Natural killer cell (primary cell): ENCODE data around the gene CBX5. TPM values are rescaled to one million over a fixed set of nuclear protein-coding genes. Genes with fewer than 3 reads are reported as not detected.
A peak's percentile ranks its signal among the peaks of the same experiment; 100 is the strongest.
"Not testable (repeated sequence)": the region's sequence is repeated elsewhere in the genome, so short reads cannot be mapped to it uniquely, and the experiment has no call there.

ENCODE experiments used
- ATAC-seq, 3 donors: fragments of 150-1000 bp in 2 of 3; fragments of 200-7000 bp in 1 of 3; cut with Tn5 transposase; 1 replicate in 1 of 3; 2 replicates in 2 of 3; pipeline ENCODE4 v1.10.0; 2021; ENCODE audit warnings: mild to moderate bottlenecking in 2 of 3, moderate library complexity in 2 of 3
- DNase-seq, 2 donors: peaks; one replicate each; pipeline versions ENCODE4 v3.0.0 to v3.0.0-alpha.2; 2013 to 2021; ENCODE audit warnings: mixed read lengths in 1 of 2
- H3K27ac ChIP-seq: one replicate; pipeline ENCODE4 v1.5.1; 2013; ENCODE audit warnings: mild to moderate bottlenecking, low read length
- H3K27me3 ChIP-seq: one replicate; pipeline ENCODE4 v1.6.1; 2013; ENCODE audit warnings: low read length; ENCODE audit not compliant: control insufficient read depth, insufficient read depth
- H3K36me3 ChIP-seq: one replicate; pipeline ENCODE4 v1.6.1; 2013; ENCODE audit warnings: low read length; ENCODE audit not compliant: control insufficient read depth, insufficient read depth
- H3K4me1 ChIP-seq: one replicate; pipeline ENCODE4 v1.6.1; 2013; ENCODE audit warnings: low read length; ENCODE audit not compliant: control insufficient read depth, insufficient read depth
- H3K4me3 ChIP-seq: one replicate; pipeline ENCODE4 v1.5.1; 2013; ENCODE audit warnings: low read length
- H3K9me3 ChIP-seq: one replicate; pipeline ENCODE4 v1.6.1; 2013; ENCODE audit warnings: low read length; ENCODE audit not compliant: control insufficient read depth, insufficient read depth
- H3K27ac Mint-ChIP-seq, 2 donors: one replicate each; pipeline ENCODE4 v1.8.0; 2022; ENCODE audit warnings: mild to moderate bottlenecking in 2 of 2, mixed read lengths in 2 of 2, moderate library complexity in 1 of 2
- H3K27me3 Mint-ChIP-seq, 2 donors: one replicate each; pipeline ENCODE4 v1.8.0; 2022; ENCODE audit warnings: low read depth in 2 of 2, mixed read lengths in 2 of 2
- H3K36me3 Mint-ChIP-seq: one replicate; pipeline ENCODE4 v1.8.0; 2022; ENCODE audit warnings: mixed read lengths
- H3K4me1 Mint-ChIP-seq, 2 donors: one replicate each; pipeline ENCODE4 v1.8.0; 2022; ENCODE audit warnings: mixed read lengths in 2 of 2
- H3K4me3 Mint-ChIP-seq: one replicate; pipeline ENCODE4 v1.8.0; 2022; ENCODE audit warnings: mild to moderate bottlenecking, moderate library complexity, mixed read lengths
- H3K9me3 Mint-ChIP-seq, 2 donors: one replicate each; pipeline ENCODE4 v1.8.0; 2022; ENCODE audit warnings: mixed read lengths in 2 of 2
- WGBS: methylation state at CpG from one replicate; pipeline ENCODE4 v1.1.7; 2013; ENCODE audit warnings: missing lambda C conversion rate; ENCODE audit not compliant: insufficient coverage; 5-methylcytosine and 5-hydroxymethylcytosine counted together
- intact Hi-C: fragments of 100-400 bp; cut with micrococcal nuclease; formaldehyde crosslinking; loops from one replicate; pipeline ENCODE4 v1.14.2; 2022
- total RNA-seq, 4 donors: library from RNA; stranded (reverse); fragments of 120-200 nt in 1 of 4; gene quantifications; one replicate each; pipeline versions ENCODE4 v1.2.3 to v1.2.4, GENCODE V29; 2013 to 2022
- TF ChIP-seq, protein P1 (sequence below): fragments of 200-600 bp; IDR thresholded peaks from one replicate; pipeline ENCODE4 v1.8.0; 2022; ENCODE audit warnings: antibody characterized with exemption

Gene CBX5
- total RNA-seq, result 10 to 100 TPM; 30.8 to 42.3 (median 36.5) TPM
- total RNA-seq (2013), result 27.4 TPM

DNA sequence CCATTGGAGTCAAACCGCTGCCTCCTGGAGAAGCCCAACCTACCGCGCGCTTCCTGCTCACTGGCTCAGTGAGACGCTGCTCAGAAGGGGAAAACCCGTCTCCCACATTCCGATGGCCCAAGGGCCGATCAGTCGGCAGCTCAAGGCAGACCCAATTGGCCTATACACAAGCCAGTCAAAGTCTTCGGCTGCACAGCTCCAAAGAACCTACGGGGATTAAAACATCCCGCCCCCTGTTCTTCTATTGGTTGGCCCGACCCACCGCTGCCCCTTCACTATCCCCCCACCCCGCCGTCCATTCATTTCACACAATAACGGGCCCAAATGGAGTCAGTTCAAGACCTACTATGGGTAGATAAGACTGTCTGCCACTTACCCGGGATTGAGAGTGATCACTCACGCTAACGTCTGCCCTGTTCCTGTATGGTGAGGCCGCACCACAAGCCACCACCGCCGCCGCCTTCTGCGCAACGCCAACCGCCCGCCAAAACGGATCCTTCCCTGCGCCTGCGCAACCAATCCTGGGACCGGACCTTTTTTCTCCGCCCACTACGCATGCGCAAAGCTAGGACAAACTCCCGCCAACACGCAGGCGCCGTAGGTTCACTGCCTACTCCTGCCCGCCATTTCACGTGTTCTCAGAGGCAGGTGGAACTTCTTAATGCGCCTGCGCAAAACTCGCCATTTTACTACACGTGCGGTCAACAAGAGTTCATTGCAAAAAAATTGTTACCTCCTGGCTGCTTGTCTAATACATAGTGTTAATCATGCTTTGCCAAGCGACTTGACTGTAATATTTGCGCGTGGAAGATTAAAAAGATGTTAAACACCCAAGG, at the start of gene CBX5:
Gene CBX5 (minus strand): TSS at position 491 of the 836 bp plus-strand sequence. CDS start 22,472 bp downstream, outside the sequence.
- Histone ChIP-seq H3K27me3 (no peaks in the 10 kb centered on the region), H3K36me3 (peaks cover 33% of the 10 kb centered on the region), H3K4me3 (peak within 1 kb of the TSS; percentile 77), H3K27ac (peak within 1 kb of the TSS; percentile 94), H3K9me3 (no peaks in the 10 kb centered on the region), H3K4me1 (peaks cover 42% of the 10 kb centered on the region)
- ATAC-seq, result peak; percentile 66 to 85 (median 72)
- Mint-ChIP-seq H3K36me3 (peaks cover 34% of the 10 kb centered on the region), H3K27me3 (no peaks in the 10 kb centered on the region), H3K9me3 (no peaks in the 10 kb centered on the region), H3K27ac (no peak within 1 kb of the TSS), H3K4me1 (peaks cover 0 to 7% of the 10 kb centered on the region in 2 donors), H3K4me3 (no peak within 1 kb of the TSS)
- WGBS, result 0% methylated on average over 49 of the region's 49 CpGs
- TF ChIP-seq, protein P1, sequence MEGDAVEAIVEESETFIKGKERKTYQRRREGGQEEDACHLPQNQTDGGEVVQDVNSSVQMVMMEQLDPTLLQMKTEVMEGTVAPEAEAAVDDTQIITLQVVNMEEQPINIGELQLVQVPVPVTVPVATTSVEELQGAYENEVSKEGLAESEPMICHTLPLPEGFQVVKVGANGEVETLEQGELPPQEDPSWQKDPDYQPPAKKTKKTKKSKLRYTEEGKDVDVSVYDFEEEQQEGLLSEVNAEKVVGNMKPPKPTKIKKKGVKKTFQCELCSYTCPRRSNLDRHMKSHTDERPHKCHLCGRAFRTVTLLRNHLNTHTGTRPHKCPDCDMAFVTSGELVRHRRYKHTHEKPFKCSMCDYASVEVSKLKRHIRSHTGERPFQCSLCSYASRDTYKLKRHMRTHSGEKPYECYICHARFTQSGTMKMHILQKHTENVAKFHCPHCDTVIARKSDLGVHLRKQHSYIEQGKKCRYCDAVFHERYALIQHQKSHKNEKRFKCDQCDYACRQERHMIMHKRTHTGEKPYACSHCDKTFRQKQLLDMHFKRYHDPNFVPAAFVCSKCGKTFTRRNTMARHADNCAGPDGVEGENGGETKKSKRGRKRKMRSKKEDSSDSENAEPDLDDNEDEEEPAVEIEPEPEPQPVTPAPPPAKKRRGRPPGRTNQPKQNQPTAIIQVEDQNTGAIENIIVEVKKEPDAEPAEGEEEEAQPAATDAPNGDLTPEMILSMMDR, result no peak
- intact Hi-C loops, result loop anchor here (1.0 to 10.0 kb wide), 5 partner anchors 45 to 323 kb away; partner anchors contain the start of genes COPZ1 and NCKAP1L
- peak; percentile 99 to 100 for DNase-seq

DNA sequence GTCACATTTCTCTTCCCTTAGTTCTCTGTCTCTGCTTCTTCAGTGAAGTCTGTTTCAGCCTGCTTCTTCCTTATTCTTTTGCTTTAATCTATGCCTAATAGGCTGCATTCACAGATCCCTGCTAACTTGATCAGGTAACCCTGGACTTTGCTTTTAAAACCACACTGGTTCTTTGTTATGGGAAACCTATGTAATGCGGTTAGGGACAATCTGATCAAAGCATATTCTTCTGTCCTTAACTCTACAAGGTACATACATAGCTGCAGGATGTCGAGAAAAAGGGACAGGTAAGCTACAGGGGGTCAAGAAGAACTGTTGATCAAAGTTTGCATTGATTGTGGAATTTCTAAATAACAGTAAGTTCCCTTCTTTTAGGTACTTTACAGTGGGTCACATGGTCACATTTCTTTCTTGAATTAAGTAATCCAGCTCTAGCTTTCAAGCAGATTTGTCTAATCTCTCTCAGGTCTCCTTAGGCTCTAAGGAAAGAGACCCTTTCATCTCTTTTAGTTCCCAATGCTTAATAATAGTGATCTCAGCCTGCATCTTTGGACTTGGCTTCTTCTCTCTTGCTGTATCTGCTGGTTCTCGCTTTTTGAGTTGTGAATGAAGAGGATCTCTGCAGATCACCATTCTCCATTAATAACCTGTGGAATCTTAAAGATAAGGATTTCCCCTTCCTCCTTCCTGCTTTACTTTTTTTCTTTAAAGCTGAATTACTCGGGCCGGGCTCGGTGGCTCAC, 48.8 kb upstream of the CBX5 start:
- Mint-ChIP-seq H3K4me1 (peaks cover 40 to 63% of the 10 kb centered on the region in 2 donors), H3K9me3 (no peaks in the 10 kb centered on the region), H3K27ac (peak overlapping the region; percentile 72 to 86), H3K36me3 (no peaks in the 10 kb centered on the region), H3K27me3 (no peaks in the 10 kb centered on the region), H3K4me3 (no peak overlapping the region)
- DNase-seq, result no peak
- WGBS, result 94% methylated on average over 4 of the region's 6 CpGs
- Histone ChIP-seq H3K27me3 (no peaks in the 10 kb centered on the region), H3K4me3 (no peak overlapping the region), H3K36me3 (no peaks in the 10 kb centered on the region), H3K4me1 (peaks cover 33% of the 10 kb centered on the region), H3K27ac (no peak overlapping the region), H3K9me3 (no peaks in the 10 kb centered on the region)
- no peak for ATAC-seq
- intact Hi-C loops, result no loop called here
- TF ChIP-seq, protein P1, result no peak

DNA sequence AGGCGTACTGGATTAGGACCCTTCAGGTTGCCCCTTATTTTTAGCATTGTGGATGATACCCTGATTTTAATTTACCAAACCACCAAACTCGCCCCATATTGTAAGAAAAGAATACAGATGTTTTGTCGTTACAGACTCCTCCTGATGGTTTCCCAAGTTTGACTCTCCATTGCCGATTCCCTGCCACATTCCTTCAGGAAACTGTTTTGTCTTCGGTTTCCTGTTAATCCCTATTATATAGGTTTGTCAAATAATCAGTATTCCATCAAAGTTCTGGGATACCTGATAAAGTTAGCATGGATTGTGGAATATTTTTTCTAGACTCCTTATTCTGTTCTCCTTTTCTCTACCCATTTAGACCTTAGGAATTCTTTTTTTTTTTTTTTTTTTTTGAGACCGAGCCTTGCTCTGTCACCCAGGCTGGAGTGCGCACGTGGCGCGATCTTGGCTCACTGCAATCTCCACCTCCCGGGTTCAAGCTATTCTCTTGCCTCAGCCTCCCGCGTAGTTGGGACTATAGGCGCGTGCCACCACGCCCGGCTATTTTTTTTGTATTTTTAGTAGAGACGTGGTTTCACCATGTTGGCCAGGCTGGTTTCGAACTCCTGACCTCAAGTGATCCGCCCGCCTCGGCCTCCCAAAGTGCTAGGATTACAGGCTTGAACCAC, 45.7 kb upstream of the CBX5 start:
- intact Hi-C loops, result loop anchor here (2.0 kb wide), 1 partner anchor 45 kb away; the partner anchor contains the start of genes CBX5 and HNRNPA1

More for the DNA sequence above, 45.7 kb upstream of the CBX5 start:
- H3K9me3 ChIP-seq, DNase-seq, H3K36me3 Mint-ChIP-seq, ATAC-seq, H3K27me3 Mint-ChIP-seq, H3K36me3 ChIP-seq, H3K9me3 Mint-ChIP-seq, H3K27me3 ChIP-seq: not testable (repeated sequence)
- Histone ChIP-seq H3K4me3 (peak overlapping the region; percentile 65), H3K4me1 (peaks cover 15% of the 10 kb centered on the region), H3K27ac (peak overlapping the region; percentile 77)
- Mint-ChIP-seq H3K4me1 (peaks cover 28 to 50% of the 10 kb centered on the region in 2 donors), H3K4me3 (peak overlapping the region; percentile 100), H3K27ac (peak overlapping the region; percentile 99)
- WGBS, result 70% methylated on average over 17 of the region's 22 CpGs
